GM21390 (cell line): ENCODE data around the gene CMBL.
"Not testable (repeated sequence)": the region's sequence is repeated elsewhere in the genome, so short reads cannot be mapped to it uniquely, and the experiment has no call there.

Source experiments
- ATAC-seq: cut with Tn5 transposase; IDR thresholded peaks from one replicate; pipeline ENCODE4 v1.9.1; 2021; ENCODE audit not compliant: unreplicated experiment

The CMBL gene

GRCh38 chr5:10307206-10308148 is at the start of gene CMBL:
TSS of gene CMBL (minus strand) at chr5:10307902. CDS start at chr5:10290762, 17,140 bp downstream.
- ATAC-seq, result peak; percentile 84

GRCh38 chr5:10355071-10355889 is 47.6 kb upstream of the CMBL start:
- ATAC-seq, result no peak

DNA sequence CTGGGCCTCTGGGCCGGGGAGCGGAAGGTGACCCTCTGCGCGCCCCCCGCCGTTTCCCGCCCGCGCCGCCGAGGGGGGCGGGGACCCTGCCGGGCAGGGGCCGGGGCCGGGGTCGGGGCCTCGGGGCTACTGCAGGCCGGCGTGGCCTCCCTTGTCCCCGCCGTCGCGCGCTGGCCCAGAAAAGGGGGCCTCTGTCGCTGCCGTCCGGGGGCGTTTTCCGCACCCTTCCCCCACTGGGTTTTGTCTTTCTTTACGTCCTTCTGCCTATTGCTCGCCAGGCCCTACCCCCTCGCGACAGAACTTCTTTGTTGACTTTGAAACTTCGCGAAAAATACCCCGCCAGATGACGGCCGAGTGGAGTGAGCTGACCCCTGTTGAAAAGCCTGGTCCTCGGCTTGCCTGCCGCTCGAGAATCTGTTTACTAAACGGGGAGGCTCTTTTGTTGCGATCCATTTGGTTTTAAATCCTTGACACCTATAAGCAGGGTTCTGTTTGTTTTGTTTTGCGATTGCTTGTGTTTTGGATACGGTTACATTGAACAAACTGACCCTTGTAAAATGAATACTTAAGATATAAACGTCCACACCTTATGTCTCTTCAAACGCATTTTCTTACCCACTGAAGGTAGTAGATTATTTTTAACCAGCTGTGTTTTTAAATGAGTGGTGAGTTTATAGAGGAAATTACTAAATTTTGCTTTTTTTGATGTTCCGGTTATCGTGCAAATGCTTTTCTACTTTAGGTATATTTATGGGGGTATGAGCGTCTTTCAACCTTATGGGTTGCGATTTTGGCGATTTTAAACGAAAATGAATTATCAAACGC is 46.6 kb upstream of the CMBL start:
- ATAC-seq, result peak; percentile 12

- peak; percentile 80 for ATAC-seq
These were observed 45.7 kb upstream of the CMBL start, which contains the start of gene MARCHF6 for GRCh38 chr5:10353241-10354047. TSS of gene MARCHF6 (plus strand) at chr5:10353695. CDS start at chr5:10353899, 204 bp downstream.

DNA sequence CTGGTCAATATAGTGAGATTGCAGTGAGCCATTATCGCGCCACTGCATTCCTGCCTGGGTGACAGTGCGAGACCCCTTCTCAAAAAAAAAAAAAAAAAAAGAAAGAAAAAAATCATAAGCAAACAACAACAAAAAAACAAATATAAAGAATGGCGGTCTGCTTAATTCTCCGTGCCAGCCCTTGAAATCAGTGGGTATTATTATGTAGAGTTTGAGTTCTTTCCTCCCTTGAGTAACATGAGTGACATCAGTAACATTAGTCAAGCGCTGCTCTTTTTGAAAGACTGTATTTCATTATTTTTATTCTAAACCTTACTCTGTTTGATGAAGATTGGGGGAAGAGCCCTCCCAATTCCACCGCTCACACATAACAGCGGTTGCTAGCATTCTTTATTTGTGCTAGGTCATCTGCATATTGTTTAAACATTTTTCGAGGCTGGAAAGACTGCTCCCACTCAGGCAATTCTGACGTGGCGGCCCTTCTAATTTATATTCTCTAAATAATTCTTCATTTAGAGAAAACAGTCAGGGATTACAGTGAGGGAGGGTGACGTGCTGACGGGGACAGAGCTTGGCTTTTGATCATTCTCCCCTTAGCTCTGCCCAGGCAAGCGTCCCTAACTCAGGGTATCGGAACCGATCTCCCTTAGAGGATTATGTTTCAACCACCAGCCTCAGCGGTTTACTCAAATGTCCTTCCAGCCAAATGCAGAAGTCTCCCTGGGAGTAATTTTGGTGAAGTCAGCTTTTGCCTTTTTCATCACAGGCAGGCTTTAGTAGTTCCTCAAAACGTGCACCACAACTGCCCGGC is 44.9 kb upstream of the CMBL start:
- ATAC-seq, result peak; percentile 20

GRCh38 chr5:10351919-10352318 is 44.2 kb upstream of the CMBL start:
- no peak for ATAC-seq

DNA sequence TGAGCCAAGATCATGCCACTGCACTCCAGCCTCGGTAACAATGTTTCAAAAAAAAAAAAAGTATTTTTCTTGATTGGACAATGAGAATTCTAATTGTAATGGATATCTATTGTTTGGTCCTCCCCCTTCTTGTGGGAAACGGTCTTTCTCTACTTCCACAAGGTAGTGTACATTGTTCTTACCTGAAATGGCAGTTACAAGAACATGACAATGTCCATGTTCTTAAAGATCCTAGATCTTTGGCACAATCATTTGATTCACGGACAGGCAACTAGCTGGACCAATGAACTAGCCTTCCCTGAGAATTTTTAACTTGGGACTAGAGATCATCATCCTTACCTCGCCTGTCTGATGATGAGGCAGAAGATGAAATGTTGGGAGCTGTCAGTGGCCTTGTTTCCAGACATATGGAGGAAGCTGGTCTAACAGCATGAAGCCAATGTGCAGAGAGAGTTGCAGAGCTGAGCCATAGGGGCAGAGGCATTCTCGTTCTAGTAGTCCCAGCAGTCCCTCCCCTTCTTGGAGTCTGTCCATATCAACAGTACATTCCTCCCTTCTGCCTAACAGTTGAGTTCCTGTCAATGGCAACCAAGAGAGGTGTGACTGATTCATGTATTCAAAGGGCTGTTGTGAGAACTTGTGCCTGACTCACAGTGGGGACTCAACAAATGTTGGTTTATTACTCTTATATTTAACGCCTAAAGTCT is 43.6 kb upstream of the CMBL start:
- no peak for ATAC-seq

- no peak for ATAC-seq
These were observed 40.6 kb upstream of the CMBL start for GRCh38 chr5:10348258-10348657.

GRCh38 chr5:10344461-10345106 is 36.9 kb upstream of the CMBL start:
- ATAC-seq, result not testable (repeated sequence)

GRCh38 chr5:10343486-10343885 is 35.8 kb upstream of the CMBL start:
- ATAC-seq, result no peak

DNA sequence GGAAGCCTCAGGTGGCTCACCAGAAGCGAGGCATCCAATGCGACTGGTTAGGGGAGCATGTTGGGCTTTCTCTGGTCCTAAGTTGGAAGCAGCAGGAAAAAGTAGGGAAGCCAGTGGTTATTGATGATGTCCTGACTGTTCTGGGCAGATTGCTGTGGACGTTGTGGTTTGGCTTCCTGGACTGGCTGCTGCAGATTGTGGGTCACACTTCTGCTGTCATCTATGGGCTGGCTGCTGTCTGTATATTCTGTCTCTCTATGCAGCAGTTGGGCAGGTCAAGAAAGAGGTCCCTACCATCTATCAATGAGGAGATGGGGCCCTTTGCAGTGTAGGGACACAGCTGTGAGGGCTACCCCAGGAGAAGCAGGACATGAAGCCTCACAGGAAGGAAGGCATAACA is 32.3 kb upstream of the CMBL start:
- ATAC-seq, result no peak

- no peak for ATAC-seq
These were observed 31.5 kb upstream of the CMBL start for GRCh38 chr5:10339058-10339811.

DNA sequence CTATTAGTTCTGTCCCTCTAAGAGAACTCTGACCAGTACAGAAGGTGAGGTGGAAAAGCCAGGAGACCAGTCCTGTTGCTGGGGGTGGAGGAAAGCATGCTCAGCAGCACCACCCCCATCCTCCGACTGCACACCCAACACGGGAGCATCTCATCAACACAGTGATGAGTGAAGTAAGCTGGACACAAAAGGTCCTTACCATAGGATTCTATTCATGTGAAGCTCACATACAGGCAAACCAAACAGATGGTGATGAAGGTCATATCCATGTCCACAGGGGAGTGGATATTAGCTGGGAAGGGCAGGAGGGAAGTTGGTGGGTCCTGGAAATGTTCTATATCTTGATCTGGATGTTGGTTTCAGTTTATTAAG is 31.0 kb upstream of the CMBL start:
- ATAC-seq, result no peak

- no peak for ATAC-seq
These were observed 30.3 kb upstream of the CMBL start for GRCh38 chr5:10337986-10338385.

DNA sequence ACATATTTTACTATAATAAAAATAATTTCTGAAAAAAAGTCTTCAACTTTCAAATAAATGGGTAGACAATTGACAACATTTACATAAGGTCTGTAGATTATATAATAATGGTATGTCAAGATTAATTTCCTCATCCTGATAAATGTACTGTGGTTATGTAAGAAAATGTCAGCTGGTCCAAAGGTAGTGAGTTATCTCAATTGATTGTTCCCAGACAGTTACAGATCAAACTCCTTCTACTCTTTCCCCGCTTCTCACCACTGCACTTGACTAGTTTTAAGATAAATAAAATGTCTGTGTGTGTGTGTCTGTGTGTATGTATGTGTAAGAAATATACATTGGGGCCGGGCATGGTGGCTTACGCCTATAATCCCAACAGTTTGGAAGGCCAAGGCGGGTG is 29.4 kb upstream of the CMBL start:
- no peak for ATAC-seq

DNA sequence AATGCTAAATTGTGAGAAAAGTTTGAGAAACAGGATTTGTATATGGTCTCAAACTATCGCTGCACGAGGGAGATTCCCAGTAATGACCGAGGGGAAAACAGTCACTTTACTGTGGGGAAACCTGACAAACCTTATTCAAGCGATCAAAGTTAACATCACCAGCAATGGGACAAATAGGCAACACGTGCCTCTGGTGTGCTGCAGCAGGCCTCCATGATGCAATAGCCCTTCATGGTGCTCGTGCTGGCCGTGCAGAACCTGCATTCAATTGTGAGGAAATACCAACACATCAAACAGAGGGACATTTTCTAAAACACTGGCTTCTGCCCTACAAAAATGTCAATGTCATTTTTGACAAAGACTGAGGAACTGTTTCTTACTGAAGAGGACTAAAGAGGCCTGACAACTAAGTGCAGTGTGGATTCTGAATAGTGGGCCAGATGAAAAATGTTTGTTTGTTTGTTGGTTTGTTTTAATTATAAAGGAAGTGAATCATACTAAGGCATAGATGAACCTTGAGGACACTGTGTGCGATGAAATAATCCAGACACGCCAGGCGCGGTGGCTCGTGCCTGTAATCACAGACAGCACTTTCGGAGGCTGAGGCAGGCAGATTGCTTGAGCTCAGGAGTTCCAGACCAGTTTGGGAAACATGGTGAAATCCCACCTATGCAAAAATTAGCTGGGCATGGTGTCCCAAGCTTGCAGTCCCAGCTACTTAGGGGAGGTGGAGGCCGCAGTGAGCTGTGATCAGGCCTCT is 28.2 kb upstream of the CMBL start:
- no peak for ATAC-seq

DNA sequence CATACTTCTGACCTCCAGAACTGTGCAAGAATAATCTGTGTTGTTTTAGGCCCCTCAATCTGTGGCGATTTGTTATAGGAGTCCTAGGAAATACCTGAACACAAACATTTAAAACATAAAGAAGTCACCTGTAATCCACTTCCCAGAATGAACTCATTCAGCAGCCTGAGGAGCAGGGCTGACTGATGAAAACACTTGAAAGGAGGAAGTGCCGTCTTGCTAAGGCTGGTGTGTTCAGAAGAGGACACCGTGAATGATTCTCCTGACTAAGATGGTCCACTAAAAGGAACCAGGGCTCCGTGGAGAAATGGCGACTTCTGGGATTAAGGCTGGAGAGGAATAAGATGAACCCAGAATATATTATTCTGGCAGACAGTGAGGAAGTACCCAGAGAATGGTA is 27.1 kb upstream of the CMBL start:
- no peak for ATAC-seq
